Stimulated activated CD4-positive, alpha-beta T cell treated with anti-CD3 and anti-CD28 coated beads, TNF-alpha, amount 100 ng/mL, for 1 hour (primary cell): Measurements from ENCODE around the gene USP36.
"Not testable (repeated sequence)": the region's sequence is repeated elsewhere in the genome, so short reads cannot be mapped to it uniquely, and the experiment has no call there.

Experiments
- DNase-seq, 3 donors: peaks; one replicate each; pipeline ENCODE4 v3.0.0-alpha.2; 2020; ENCODE audit warnings: low read depth in 3 of 3, low spot score in 1 of 3

The USP36 gene

GRCh38 chr17:78872486-78872885 lies 31.9 kb upstream of the USP36 start:
- DNase-seq: no peak

- no peak for DNase-seq
These were observed 30.0 kb upstream of the USP36 start for GRCh38 chr17:78870621-78871020.

GRCh38 chr17:78868391-78868790 lies 27.8 kb upstream of the USP36 start:
- no peak for DNase-seq

GRCh38 chr17:78867046-78867445 lies 26.4 kb upstream of the USP36 start:
- DNase-seq: not testable (repeated sequence)

- peak; percentile 24 to 49 (median 32) for DNase-seq
These were observed 25.2 kb upstream of the USP36 start for GRCh38 chr17:78865682-78866390.

- DNase-seq: no peak
These were observed 23.5 kb upstream of the USP36 start for GRCh38 chr17:78864117-78864516.

- DNase-seq: no peak
These were observed 21.7 kb upstream of the USP36 start for GRCh38 chr17:78862073-78863023.

- DNase-seq: no peak
These were observed 20.6 kb upstream of the USP36 start for GRCh38 chr17:78861229-78861628.

GRCh38 chr17:78859051-78859450 lies 18.4 kb upstream of the USP36 start:
- DNase-seq: no peak

- no peak for DNase-seq
These were observed 16.7 kb upstream of the USP36 start for GRCh38 chr17:78857266-78857665.

GRCh38 chr17:78855561-78856165 lies 15.0 kb upstream of the USP36 start:
- no peak for DNase-seq

- no peak for DNase-seq
These were observed 13.9 kb upstream of the USP36 start for GRCh38 chr17:78854508-78854907.

GRCh38 chr17:78853926-78854394 lies 13.3 kb upstream of the USP36 start:
- DNase-seq: no peak

- DNase-seq: no peak
These were observed 12.1 kb upstream of the USP36 start for GRCh38 chr17:78852709-78853121.

- DNase-seq: no peak
These were observed 8.4 kb upstream of the USP36 start for GRCh38 chr17:78849026-78849425.

GRCh38 chr17:78847052-78847451 lies 6.4 kb upstream of the USP36 start:
- no peak for DNase-seq

GRCh38 chr17:78844301-78845005 lies 3.8 kb upstream of the USP36 start:
- DNase-seq: no peak

- peak in 2 of 3 donors; percentile 30 to 31 for DNase-seq
These were observed 2.4 kb upstream of the USP36 start for GRCh38 chr17:78842881-78843565.

- DNase-seq: no peak
These were observed 159 bp downstream of the USP36 start for GRCh38 chr17:78840530-78840779.

GRCh38 chr17:78839762-78840529 lies 668 bp downstream of the USP36 start:
- peak in 2 of 3 donors; percentile 10 to 29 for DNase-seq
